Activated naive CD4-positive, alpha-beta T cell treated with anti-CD3 and anti-CD28 coated beads, Interleukin-2, amount 50 U/mL, for 16 hours (primary cell): ENCODE results near the gene KLK6.

Source experiments
- DNase-seq: peaks from one replicate; pipeline ENCODE4 v3.0.0-alpha.2; 2020

Gene KLK6

DNA sequence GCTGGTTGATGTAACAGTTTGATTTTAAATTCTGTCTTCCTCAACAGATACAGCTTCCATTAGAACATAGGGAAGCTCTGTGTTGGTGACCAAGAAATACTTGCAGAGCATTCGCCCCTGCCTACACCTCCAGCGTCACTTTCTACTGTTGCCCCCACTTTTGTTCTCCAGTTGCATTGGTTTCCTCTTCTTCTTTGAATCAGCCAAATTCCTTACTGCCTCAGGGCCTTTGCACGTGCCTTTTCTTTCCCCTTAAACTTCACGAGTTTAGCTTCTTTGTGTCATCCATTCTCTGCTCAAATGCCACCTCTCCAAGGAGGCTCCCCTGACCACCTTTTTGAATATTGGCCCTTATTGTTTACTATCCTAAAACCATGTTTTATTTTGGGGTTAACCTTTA is 22.3 kb downstream of the KLK6 start:
- no peak for DNase-seq

DNA sequence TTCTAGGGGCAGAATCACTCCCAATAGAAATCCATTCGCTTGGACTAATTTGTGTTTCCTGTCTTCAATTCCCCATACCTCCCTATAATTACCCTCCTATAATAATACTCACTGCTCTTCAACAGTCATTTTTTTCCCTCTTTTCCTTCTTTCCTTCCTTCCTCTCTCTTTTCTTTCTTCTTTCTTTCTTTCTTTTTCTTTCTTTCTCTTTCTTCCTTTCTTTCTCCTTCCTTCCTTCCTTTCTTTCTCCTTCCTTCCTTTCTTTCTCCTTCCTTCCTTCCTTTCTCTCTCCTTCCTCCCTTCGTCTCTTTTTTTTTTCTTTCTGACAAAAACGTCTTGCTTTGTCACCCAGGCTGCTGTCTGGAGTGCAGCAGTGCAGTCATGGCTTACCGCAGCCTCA is 24.6 kb downstream of the KLK6 start:
- DNase-seq, result no peak

DNA sequence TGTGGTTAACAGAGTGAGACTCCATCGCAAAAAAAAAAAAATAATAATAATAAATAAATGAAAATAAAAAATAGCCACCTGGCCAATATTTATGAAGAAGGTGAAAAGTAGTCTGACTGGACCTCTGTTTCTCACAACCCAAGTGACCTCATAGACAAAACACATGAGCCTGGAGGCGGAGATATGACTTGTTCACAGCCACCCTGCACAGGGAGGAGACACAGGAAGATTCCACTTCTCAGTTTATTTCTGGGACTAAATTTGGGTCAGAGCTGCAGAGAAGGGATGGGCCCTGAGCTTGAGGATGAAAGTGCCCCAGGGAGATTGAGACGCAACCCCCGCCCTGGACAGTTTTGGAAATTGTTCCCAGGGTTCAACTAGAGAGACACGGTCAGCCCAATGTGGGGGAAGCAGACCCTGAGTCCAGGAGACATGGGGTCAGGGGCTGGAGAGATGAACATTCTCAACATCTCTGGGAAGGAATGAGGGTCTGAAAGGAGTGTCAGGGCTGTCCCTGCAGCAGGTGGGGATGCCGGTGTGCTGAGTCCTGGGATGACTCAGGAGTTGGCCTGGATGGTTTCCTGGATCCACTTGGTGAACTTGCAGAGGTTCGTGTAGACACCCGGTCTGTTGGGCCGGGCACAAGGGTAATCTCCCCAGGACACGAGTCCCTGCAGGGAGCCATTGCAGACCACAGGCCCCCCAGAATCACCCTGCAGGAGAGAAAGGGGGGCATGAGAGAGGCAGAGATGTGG is 26.1 kb downstream of the KLK6 start:
- no peak for DNase-seq

DNA sequence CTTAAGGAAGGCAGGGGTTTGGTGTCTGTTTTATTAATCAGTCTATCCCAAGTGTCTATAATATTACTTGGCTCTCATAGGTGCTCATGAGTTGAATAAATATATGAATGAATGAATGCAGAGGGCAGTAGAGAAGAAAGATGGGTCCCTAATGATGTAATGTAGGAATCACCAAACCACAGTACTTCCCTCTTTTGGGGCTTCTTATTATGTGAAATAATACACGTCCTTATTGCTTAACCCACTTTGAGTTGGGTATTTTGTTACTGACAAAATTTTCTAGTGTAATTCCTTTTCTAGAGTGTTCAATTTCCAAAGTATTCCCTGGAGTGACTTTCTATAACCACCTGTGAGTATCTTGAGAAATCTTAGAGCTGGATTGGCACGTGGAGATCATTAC is 29.8 kb downstream of the KLK6 start:
- no peak for DNase-seq

DNA sequence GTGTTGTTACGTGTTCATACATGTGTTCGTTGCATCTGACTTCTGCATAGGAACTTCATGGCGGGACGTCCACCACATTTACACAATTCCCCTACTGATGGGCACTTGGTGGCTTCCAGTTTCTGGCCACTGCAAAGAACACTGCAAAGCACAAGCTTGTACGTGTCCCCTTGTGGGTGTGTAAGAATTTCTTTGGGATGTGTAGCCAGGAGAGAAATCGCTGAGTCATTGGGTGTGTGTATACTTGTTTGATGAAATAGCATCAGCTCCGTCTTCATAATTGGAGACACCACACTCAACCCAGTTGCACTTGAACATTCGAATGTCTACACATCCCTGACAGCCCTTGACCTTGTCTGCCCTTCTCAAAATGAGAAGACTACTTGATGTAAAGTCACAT is 35.8 kb downstream of the KLK6 start:
- no peak for DNase-seq

DNA sequence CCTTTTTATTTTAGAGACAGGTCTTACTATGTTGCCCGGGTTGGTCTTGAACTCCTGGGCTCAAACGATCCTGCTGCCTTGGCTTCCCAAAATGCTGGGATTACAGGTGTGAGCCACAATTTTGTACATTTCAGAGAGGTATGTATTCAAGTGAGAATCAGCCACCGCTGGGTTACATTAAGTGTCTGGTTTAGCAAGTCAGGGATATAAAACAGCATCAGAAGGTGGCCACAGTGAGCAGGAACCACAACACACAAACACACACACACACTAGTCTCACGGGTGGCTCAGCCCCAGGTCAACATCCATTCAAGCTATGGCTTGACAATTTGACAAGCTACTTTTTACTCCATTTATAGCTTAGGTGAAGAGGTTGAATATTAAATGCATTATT is 36.7 kb downstream of the KLK6 start:
- no peak for DNase-seq

DNA sequence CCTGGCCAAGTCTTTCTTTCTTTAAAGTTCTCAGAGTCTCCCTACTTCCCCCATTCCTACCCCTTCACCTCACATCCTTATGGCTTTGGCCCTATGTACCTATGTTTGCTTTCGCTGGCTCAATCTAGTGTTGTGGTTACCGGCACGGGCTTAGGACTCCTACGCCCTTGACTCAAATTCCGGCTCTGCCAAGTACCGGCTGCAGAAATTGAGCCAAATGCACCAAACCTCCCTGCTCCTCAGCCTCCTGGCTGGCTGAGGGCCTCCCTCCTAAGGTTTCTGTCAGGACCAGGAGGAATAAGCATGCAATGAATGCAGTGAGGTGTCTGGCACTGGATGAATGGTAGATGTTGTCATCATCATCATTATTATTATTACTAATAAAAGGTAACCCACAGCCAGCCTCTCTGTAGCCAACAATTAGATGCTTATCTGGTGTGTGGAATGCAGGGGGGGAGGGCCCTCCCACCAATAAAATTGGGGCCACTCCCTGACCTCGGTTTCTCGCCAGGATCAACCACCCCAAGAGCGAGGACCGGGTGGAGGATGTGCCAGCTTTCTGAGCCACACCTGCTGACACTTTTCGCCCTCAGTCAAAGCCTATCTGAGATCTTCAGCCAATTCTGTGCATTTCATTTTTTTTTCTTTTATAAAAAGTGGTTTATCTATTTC is 37.2 kb downstream of the KLK6 start:
- DNase-seq, result no peak

DNA sequence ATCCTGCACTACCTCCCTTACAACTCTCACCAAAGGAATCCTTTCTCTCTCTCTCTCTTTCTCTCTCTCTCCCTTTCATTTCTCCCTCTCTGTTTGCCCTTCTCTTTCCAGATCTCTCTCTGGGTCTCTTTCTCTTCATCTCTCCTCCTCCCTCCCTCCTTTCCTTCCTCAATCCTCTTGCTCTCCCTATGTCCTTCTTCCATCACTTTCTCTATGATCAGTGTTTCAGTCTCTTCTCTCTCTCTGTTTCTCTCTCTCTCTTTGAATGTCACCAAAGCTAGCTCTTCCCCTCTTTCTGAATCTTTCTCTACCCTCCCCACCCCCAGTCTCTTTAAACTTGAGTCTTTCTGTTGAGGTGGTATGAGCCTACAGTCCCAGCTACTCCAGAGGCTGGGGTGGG is 38.4 kb downstream of the KLK6 start:
- no peak for DNase-seq

DNA sequence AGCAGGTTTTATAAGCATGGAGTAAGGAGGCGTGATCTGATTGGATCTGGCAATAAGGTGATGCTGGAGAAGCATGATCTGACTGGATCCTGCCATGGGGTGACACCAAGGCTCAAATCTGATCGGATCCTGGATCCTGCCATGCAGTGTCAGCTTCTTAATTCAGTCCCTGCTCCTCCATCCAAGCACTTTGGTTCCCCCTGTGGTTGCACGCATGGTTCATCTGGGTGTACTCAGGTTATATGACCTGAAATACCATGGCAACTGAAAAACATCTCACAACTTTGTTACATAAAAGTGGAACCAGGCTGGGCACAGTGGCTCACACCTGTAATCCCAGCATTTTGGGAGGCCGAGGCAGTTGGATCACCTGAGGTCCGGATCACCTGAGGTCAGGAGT is 40.6 kb downstream of the KLK6 start:
- DNase-seq, result no peak

DNA sequence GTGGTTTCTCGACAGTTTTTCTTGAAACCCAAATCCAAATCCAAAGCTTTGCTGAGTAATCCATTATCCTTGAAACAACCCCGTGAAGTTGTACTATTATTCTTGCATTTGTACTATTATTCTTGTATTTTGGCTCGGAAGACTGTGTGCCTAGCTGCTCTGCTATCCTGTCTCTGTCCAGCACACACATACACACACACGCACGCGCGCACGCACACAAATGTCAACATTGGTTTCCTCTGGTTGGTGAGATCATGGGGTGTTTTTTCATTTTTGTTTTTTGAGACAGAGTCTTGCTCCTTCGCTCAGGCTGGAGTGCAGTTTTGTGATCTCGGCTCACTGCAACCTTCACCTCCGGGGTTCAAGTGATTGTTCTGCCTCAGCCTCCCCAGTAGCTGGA is 43.2 kb downstream of the KLK6 start:
- no peak for DNase-seq

DNA sequence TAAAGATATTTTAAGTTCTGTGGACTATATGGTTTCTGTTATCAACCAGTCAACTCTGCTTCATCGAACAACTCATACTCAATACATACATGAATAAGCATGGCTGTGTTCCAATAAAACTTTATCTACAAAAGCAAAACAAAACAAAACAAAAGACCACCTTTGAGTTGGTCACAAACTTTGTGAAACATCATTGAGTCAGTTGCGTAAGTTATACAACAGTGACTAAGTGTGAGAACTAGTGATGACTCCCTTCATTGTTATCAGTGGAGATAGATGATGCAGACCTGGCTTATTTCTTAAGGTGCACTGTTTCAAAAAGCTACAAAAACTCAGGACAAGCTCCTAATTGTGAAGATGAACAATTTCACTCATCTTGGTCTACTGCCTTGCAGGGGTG is 43.7 kb downstream of the KLK6 start:
- no peak for DNase-seq

DNA sequence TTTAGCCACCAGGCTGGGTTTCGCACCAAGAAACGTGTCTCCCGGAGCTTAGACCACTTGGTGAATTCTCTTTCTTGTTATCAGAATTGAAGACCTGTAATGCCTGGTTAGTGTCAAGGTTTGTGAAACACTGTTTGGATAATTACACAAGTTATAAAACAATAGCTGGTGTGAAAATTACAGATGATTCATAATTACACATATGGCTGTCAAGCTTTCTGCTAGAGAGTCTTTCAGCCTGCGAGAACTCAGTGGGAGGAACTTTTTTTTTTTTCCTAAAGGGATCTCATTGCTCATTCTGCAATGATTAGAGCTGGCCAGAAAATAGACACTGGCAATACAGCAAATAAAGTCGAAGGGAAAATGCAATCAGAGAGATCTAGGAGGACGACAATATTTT is 44.8 kb downstream of the KLK6 start:
- no peak for DNase-seq

DNA sequence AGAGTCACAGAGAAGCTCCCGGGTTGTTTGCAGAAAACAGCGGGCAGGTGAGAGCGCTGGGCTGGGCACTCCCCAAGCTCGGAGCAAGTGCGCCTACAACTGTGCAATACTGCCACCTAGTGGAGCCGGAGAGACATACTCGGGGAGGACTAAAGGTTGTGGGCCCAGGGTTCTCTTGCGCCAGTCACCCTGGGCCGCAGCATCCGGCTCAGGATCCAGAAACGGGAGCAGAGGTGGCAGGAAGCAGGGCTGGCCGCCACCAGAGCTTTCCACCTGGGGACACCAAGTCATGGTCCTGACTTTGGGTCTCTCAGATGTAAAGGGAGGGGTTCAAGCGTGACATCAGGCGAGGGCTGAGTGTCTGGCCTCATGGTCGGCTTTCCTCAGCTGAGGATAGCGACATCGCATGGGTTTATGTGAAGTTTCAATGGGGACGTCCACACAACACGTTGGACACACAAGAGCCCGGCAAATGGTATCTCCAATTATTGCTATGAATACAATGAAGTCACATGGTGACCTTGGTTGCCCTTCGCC is 47.0 kb downstream of the KLK6 start:
- DNase-seq, result peak; percentile 74

DNA sequence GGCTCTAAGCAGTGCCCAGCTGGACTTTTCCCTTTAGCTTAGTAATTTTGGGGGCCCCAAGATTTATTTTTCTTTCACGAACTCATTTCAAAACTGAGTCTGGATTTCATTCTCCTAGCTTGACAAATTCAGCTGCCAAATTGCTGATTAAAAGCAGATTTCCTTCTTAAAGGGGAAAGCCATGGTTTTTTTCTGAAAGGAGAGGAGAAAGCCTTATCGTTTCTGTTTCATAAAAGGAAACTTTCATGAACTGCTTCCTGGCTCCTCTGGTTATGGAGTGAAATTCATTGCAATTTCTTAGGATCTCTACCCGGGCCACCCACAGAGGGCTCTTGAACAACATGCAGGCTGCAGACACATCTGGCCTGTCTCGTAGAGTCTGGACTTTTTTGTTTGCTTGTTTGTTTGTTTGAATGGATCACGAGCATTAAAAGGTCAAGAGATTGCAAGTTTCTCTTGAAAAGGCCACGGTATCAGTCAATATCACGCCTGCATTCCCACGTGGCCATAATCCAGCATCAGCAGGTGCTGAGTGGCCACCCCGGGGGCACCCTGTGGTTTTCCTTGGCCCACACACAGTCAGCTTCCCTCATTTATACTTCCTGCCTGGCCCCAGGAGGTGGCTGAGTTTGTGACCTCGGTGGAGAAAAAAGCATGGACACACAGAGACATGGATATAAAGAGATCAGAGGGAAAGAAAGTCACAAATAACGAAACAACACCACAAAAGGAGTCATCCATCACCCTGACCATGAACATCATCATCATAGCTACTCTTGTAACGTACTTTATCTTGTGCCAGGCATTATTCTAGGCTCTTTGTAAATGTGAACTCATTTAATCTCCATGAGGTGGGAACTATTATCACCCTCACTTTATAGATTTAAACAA is 47.7 kb downstream of the KLK6 start:
- DNase-seq, result no peak

DNA sequence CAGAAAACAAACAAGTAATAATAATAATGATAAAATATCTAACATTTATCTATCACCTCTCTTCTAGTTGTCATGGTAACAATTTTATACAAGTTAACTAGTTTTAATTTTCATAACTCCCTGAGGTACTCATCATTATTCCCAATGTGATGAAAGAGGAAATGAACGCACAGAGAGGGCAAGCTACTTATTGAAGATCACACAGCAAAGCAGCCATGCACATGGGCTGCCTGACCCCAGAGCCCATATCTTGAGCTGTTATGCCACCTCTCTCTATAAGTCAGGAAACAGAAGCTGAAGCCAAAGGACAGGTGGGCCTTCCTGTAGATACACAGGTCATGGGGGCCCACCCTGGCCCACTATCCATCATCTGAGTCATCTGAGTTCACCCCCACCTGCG is 53.3 kb downstream of the KLK6 start:
- DNase-seq, result no peak

DNA sequence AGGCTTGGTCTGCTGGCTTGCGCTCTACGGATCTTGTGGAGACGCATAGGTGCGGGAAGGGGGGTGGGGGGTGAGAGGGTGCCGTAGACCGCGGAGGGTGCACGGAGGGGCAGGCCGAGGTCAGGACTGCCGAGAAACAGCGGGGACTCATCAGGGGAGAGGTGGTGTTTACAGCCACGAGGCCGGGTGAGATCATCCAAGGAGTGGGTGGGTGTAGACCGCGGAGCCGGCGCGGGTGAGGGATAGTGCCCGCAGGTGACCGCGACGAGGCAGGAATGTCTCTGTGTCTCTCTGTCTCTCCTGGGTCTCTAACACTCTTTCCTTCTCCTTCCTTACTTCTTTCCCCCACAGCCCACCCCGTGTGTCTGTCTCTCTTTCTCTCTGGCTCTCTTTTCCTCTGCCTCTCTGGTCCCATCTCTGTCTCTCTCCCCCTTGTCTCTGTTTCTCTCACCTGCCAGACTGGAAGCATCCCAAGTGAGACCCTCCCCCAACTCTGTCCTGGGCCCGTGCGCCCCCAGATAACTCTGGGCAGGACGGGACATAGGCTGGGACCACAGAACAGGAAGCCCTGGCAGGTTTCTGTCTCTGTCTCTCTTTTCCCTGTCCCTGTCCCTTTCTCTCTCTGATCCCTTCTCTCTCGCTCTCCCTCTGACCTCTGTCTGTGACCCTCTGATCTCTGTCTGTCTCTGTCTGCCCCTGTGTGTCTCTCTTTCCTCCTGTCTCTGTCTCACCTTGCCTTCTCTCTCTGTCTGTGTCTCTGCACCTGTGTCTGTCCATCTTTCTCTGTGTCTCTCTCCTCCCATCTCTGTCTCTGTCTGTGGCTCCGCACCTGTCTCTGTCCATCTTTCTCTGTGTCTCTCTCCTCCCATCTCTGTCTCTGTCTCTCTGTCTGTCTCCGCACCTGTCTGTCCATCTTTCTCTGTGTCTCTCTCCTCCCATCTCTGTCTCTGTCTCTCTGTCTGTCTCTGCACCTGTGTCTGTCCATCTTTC is 56.4 kb downstream of the KLK6 start:
- DNase-seq, result no peak

DNA sequence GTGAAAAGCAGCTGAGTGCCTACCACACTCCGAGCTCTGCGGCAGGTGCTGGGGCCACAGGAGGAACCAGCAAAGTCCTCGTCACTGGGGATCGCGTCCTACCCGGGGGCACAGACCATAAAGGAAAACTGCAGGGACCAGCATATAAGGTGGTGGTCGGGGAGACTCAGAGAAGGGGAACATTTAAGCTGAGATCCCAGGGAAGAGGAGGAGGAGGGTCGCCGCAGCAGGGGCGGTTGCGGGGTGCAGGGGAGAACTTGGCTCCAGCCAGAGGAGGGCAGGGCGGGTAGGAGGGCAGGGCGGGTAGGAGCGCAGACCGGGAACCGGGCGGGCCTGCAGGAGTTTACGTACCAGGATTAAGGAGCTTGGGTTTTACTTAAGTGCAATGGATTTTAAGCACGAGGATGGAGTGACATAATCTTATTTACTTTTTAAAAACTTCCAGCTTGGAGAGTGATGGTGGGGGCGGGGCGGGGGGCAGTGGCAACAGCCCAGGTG is 57.2 kb downstream of the KLK6 start:
- DNase-seq, result no peak

DNA sequence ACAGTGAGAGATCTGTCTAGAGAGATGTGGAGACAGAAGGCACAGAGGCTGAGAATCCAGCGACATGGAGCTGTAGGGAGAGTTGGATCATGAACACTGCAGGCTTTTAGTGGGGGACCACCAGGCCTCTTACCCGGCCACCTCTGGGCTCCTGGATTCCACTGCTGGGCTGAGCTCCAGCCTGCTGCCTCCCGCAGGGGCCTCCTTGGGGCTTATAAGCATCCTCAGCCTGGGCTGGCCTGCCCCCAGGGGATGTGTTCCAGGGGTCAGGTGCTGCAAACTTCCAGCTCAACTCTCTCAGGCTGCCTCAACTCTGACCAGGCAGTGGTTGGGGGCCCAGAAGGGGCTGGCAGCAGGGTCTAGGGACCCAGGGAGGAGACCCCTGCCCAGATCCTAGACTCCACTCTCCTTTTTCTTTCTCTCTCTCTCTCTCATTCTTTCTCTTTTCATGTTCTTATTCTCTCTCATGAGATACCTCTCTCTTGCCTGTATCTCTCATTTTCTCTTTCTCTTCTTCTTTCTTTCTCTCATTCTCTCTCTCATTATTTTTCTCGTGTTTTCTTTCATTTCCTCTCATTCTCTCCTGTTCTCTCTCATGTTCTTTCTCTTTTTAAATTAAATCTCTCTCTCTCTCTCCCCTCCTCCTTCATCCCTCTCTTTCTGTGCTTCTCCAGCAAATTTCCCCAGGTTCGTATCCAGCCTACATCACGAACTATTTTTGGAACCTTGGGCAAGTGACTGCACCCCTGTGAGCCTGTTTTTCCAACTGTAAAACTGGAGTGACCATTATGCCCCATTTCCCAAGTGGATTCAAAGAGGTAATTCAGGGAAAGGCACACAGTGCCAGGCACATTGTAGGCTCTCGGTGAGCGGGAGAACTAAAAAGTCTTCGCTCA is 57.9 kb downstream of the KLK6 start, which contains the start of gene KLK4:
Gene KLK4, minus strand, starts transcription at position 190 of the 896 bp plus-strand sequence. CDS start 657 bp downstream, outside the sequence.
- DNase-seq, result no peak

DNA sequence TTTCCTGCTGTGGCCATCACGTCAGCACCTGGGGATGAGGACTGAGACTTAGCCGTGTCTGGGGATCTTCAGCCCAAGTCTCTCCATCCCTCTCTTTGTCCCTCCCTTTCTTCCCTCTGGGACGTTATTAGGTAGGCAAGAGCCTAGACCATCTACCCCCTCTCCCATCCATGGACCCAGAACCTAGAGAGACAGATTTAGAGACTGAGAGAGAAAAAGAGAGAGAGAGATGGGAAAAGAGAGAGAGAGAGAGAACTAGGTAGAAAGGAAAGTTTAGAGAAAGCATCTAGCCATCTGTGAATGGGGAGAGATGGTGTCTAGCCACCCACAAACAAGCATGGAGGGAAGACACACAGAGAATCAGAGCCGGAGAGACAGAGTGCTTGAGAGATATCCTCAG is 58.7 kb downstream of the KLK6 start:
- no peak for DNase-seq

DNA sequence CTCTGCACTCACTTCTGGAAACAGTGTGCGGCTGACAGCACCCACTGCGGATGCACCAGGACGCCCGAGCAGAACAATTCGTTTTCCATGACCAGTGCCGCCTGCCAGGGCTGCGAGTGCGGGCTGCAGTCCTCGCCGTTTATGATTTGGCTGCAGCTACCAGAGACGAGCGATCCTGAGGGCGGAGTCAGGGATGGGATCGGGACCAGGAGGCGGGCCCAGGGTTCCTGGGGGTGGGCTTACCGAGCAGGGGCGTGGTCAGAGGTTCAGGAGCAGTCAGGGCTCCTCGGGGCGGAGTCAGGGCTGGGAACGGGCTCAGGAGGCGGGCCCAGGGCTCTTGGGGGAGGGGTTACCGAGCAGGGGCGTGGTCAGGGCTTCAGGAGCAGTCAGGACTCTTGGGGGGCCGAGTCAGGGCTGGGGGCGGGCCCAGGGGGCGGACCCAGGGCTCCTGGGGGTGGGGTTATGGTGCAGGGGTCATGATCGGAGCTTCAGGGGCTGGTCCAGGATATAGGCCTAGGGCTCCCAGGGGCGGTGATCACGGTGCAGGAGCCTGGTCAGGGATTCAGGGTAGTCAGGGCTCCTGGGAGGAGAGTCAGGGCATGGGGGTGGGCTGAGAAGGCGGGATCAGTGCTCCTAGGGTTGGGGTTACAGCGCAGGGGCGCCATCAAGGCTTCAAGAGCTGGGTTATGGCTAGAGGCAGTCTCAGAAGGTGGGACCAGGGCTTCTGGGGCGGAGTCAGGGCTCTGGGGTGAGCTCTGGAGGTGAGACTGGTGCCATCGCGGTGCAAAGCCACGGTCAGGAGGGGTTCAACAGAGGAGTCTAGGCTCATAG is 59.9 kb downstream of the KLK6 start:
- DNase-seq, result peak; percentile 34
